Brain pericyte (primary cell): ENCODE data around the gene GFY.
A peak's percentile ranks its signal among the peaks of the same experiment; 100 is the strongest.

Experiments
- DNase-seq: peaks from one replicate; pipeline ENCODE4 v3.0.0-alpha.2; 2012; ENCODE audit warnings: low read depth, low spot score

GFY gene

GRCh38 chr19:49428547-49429451 is 3.6 kb downstream of the GFY start:
- DNase-seq, result no peak

GRCh38 chr19:49430172-49430677 is 5.0 kb downstream of the GFY start:
- no peak for DNase-seq

- DNase-seq, result no peak
Measured at GRCh38 chr19:49430678-49431329, 5.6 kb downstream of the GFY start.

GRCh38 chr19:49431330-49431749 is 6.2 kb downstream of the GFY start:
- DNase-seq, result no peak

- no peak for DNase-seq
Measured at GRCh38 chr19:49432141-49433073, 7.2 kb downstream of the GFY start.

GRCh38 chr19:49433240-49433901 is 8.2 kb downstream of the GFY start:
- no peak for DNase-seq

DNA sequence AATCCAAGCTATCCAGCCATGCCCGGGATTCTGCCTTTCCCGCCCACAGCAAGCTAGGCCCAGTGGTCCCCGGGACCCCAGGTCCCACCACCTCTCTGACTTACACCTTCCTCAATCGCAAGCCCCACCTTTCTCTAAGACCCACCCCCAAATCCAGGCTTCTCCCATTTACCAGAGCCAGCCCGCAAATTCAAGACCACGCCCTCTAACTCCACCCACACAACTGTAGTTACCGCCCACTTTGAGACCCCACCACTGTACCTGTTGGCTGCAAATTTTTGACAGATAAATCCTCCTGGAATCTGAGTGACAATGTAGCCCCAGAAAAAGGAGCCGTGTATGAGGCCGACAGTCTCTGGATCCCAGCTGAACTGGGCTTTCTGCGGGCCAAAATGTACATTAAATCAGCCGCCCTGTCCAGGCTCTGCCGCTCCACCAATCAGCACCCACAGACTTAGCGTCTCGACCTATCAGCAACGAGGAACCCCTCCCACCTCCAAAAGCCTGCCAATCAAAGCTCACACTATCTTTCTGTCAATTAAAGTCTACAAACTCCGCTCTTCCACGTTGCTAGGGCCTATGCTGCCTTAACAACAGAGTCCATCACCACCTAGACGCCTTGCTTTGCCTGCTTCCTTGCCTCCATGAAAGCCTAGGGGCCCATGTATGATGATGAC is 9.9 kb downstream of the GFY start:
- DNase-seq, result no peak

- no peak for DNase-seq
Measured at GRCh38 chr19:49435670-49436069, 10.5 kb downstream of the GFY start.

DNA sequence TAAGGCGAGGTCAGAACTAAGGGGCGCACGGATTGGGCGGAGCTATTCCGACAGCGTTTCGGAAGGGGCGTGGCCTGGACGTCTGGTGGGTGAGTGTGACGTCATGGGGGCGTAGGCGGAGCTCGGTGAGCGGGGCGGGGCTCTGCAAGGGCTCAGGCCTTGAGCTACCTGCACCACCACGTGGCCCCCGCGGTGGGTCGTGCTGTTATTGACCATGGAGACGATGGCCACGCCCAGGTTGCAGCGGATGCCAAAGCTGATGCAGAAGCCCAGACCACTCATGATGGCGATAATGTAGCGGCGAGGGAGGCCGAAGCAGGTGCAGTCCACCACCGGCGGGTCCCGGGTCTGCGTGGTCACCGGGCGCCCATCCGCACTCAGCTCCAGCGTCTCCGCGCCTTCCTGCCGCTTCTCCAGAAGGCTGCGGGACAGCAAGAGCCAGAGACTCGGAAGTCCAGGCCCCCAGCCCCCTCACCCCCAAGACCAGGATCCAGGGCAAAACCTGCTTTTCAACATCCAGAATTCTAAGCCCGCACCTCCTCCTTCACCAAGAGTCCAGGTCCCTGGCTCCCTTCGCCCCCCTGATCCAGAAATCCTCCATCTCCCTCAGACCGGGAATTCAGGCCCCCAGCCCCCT is 11.3 kb downstream of the GFY start:
- DNase-seq, result no peak

DNA sequence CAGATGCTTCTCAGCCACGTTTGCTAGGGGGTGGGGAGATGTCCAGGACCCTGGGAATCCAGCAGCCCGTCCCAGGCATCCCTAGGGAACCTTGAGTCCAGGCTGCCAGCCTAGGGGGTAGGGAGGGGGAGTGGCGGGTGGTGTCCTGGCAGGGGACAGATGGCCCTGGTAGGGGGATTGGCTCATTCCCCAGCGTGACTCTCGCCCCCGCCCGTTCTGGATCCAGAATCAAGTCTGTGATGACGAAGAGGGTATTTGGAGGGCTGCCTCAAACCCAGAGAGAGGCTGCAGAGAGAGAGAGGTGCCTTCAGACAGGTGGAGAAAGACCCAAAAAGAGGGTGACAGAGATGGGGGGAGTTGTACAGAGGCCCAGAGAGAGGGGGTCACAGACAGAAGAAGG is 12.0 kb downstream of the GFY start:
- DNase-seq, result no peak

DNA sequence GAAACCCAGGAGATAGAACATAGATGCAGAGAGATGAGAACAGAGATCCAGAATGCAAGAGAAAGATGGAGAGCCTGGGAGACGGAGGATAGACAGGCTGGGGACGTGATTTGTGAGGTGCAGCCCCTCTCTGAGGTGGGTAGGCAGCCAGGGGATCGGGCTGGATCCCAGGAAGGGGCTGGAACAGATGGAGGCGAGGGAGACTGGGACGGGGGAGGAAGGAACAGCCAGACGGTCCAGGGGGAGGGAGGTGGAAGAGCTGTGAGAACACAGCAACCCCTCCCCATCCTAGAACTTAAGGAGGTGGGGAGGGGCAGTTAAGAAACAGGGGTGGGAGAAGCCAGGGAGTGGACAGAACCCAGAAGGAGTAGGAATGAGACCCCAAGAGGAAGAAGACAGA is 13.1 kb downstream of the GFY start:
- DNase-seq, result no peak

- no peak for DNase-seq
Measured at GRCh38 chr19:49439836-49440235, 14.6 kb downstream of the GFY start.

DNA sequence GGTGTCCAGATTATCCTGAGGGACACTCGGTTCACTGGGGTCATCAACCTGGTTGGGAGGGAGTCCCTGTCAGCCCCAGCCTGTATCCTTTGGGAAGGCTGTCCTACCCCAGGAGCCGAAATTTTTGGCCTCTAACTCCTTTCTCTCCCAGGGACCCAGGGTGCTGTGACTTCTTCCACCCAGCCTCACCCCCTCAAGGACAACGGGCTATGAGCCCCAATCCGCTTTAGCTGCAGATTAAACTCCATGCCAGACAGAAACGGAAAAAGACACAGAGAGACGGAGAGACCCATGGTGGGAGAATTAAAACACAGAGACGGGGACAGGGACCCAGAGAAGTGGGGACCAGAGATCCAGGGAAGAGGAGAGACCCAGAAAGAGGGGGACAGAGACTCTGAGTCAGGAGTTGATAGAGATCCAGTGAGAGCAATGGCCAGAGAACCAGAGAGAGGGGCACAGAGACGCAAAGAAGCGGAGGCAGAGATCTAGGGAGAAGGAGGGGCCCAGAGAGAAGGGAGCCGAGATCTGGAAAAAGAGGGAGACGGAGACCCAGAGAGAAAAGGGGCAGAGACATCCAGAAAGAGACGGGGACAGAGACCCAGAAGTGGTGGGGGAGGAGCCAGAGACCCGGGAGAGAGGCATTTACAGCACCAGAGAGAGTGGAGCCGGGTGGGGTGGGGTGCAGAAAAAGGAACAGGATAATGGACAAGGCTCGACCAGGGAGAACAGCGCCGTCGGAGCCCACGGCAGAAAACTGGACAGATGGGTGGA is 15.4 kb downstream of the GFY start:
- no peak for DNase-seq

- DNase-seq, result no peak
Measured at GRCh38 chr19:49441210-49441959, 16.2 kb downstream of the GFY start, which contains the start of gene SLC17A7. Gene SLC17A7, minus strand, starts transcription at chr19:49441527. Its CDS starts 148 bp downstream, at chr19:49441379.

DNA sequence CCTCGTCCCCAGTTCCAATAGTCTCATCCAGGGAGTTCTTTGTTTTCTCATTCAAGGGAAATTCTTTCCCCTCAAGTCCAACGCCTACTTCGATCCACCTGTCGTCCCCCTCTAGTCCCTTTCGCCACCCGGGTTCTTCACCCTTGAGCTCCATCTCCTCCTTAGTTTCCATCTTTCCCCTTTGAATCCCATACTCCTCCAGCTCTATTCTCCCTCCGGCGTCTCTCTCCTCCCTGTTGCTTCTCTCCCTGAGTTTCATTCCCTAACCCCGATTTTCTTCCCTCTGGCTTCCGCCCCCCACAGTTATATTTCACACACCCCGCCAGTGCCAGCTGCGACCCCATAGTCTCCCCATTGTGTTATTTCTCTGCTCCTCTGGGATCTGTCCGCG is 16.8 kb downstream of the GFY start:
- no peak for DNase-seq

GRCh38 chr19:49442354-49442753 is 17.2 kb downstream of the GFY start:
- no peak for DNase-seq

DNA sequence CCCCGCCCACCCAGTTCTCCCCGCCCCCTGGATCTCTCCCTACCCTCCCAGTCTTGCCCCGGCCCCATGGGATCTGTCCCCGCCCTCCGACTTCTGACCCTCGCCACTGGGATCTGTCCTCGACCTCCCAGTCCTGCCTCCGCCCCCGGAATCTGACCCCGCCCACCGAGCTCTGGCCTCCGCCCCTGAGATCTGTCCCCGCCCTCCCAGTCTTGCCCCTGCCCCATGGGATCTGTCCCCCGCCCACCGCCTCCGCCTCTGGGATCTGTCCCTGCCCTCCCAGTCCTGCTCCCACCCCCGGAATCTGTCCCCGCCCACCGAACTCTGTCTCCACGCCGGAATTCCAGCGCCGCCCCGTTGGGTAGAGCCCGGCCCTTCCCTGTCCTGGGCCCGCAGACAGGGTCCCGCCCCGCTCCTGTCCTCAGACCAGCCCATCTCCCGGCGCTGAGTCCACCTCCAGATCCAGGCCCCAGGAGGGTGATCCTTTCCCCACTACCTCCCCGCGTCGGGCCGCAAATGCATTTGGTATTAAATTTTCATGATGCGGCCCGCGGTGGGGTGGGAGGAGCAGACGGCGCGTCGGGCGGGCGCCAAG is 17.7 kb downstream of the GFY start:
- DNase-seq, result peak; percentile 17
